Measurements from ENCODE around the gene PACSIN2. TPM values are rescaled to one million over a fixed set of nuclear protein-coding genes. Genes with fewer than 3 reads are reported as not detected.
A peak's percentile ranks its signal among the peaks of the same experiment; 100 is the strongest.

PACSIN2 gene
- total RNA-seq, 2 donors from 2014 or later: 191 to 219 TPM

GRCh38 chr22:42833104-42833503 lies 181.8 kb downstream of the PACSIN2 start:
- no peak for ATAC-seq
- DNase-seq: no peak
- intact Hi-C loops (cut with DNase I, micrococcal nuclease): no loop called here

GRCh38 chr22:42831712-42832111 lies 183.2 kb downstream of the PACSIN2 start:
- no peak for DNase-seq
- intact Hi-C loops (cut with DNase I, micrococcal nuclease): no loop called here
- no peak for ATAC-seq

GRCh38 chr22:42830161-42830560 lies 184.8 kb downstream of the PACSIN2 start:
- ATAC-seq (no peak), DNase-seq (no peak)
- intact Hi-C loops (cut with DNase I, micrococcal nuclease): no loop called here

- ATAC-seq: no peak
- intact Hi-C loops (cut with DNase I, micrococcal nuclease): no loop called here
- no peak for DNase-seq
Measured at GRCh38 chr22:42829302-42829701, 185.6 kb downstream of the PACSIN2 start.

- intact Hi-C loops (cut with DNase I, micrococcal nuclease): no loop called here
- ATAC-seq: no peak
- no peak for DNase-seq
Measured at GRCh38 chr22:42825796-42826195, 189.2 kb downstream of the PACSIN2 start.

- no peak for DNase-seq
- ATAC-seq: no peak
- intact Hi-C loops (cut with DNase I, micrococcal nuclease): no loop called here
Measured at GRCh38 chr22:42821386-42821785, 193.6 kb downstream of the PACSIN2 start.

GRCh38 chr22:42820045-42820763 lies 194.7 kb downstream of the PACSIN2 start:
- DNase-seq: no peak
- intact Hi-C loops (cut with DNase I, micrococcal nuclease): no loop called here
- peak; percentile 45 for ATAC-seq

Other genes with a start within 250 kb of the PACSIN2 start
- gene ARFGAP3, start 157.9 kb downstream of the PACSIN2 start, total RNA-seq: 10 to 100 TPM; 36.9 to 42.1 TPM
- 1 to 10 TPM; 2.1 to 3.2 TPM for gene TTLL1, start 74.2 kb upstream of the PACSIN2 start, total RNA-seq
- 10 to 100 TPM; 22.6 to 23.0 TPM for gene BIK, start 95.6 kb upstream of the PACSIN2 start, total RNA-seq
- 10 to 100 TPM; 15.2 to 19.7 TPM for gene MCAT, start 128.2 kb upstream of the PACSIN2 start, total RNA-seq
- 100 to 1,000 TPM; 250 to 259 TPM for gene TSPO, start 136.4 kb upstream of the PACSIN2 start, total RNA-seq
- gene TTLL12, start 172.0 kb upstream of the PACSIN2 start, total RNA-seq: 10 to 100 TPM; 79.5 to 91.6 TPM

All from left colon (tissue), 2 donors.